OCI-LY3 (cell line): ENCODE results near the gene RBFOX1.

Source experiments
- EZH2phosphoT487 ChIP-seq: fragments of 200-600 bp; shearing (Covaris generic); IDR thresholded peaks from 2 replicates; pipeline ENCODE4 v1.6.1; 2018; ENCODE audit warnings: antibody characterized with exemption, mixed run types, low read depth
- TF ChIP-seq, protein P1 (sequence below): fragments of 200-600, 300-600 bp; sonication (generic); IDR thresholded peaks from 2 replicates; pipeline ENCODE4 v1.5.1; 2014; ENCODE audit warnings: antibody characterized with exemption, low read length, low read depth

DNA sequence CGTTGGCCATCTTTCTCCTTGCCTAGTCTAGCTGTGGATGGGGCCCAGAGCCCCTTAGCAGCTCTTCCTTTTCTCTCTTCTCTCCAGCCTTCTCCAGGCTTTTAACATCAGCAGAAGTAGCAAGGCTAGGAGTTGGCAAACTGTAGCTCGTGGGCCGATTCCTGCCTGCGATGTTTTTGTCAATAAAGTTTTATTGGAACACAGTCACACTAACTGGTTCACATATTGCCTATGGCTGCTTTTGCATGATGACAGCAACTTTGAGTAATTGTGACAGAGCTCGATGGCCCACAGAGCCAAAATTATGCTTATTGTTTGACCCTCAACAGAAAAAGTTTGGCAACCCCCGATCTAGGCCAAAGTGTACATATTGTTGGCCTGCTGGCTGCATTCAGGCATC is 199.9 kb downstream of the RBFOX1 start:
- TF ChIP-seq, protein P1, sequence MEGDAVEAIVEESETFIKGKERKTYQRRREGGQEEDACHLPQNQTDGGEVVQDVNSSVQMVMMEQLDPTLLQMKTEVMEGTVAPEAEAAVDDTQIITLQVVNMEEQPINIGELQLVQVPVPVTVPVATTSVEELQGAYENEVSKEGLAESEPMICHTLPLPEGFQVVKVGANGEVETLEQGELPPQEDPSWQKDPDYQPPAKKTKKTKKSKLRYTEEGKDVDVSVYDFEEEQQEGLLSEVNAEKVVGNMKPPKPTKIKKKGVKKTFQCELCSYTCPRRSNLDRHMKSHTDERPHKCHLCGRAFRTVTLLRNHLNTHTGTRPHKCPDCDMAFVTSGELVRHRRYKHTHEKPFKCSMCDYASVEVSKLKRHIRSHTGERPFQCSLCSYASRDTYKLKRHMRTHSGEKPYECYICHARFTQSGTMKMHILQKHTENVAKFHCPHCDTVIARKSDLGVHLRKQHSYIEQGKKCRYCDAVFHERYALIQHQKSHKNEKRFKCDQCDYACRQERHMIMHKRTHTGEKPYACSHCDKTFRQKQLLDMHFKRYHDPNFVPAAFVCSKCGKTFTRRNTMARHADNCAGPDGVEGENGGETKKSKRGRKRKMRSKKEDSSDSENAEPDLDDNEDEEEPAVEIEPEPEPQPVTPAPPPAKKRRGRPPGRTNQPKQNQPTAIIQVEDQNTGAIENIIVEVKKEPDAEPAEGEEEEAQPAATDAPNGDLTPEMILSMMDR = no peak
- TF ChIP-seq EZH2phosphoT487 = no peak
